ENCODE measurements around the gene PDXK.
"Not testable (repeated sequence)": the region's sequence is repeated elsewhere in the genome, so short reads cannot be mapped to it uniquely, and the experiment has no call there.

The PDXK gene

DNA sequence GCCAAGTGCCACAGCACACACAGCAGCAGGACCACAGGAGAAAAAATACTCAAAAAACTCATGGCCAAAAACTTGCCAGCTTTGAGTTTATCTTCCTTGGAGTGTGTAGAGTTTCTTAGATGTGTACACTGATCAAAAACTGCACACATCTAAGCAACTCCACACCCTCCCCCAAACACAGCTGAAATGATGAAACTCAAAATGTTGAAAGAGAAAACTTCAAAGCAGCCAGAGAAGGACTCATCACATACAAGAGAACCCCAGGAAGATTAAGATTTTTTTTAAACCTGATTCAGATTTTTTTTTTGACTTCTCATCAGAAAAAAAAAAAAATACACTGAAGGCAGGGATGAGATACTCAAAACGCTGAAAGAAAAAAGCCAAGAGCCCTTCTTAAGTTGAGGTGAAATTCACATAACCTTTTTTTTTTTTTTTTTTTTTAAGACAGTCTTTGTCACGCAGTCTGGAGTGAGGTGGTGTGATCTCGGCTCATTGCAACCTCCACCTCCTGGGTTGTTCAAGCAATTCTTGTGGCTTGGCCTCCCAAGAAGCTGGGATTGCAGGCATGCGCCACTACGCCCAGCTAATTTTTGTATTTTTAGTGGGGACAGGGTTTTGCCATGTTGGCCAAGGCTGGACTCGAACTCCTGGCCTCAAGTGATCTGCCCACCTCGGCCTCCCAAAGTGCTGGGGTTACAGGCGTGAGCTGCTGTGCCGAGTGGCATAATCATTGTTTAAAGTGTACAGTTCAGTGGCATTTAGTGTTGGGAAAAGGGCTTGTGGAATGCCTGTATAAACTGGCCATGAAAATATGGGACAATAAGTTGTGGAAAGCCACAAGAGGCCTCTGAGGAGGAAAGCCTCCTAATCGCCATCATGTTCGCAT lies 20.9 kb upstream of the PDXK start:
- no peak for DNase-seq (ENCODE audit: low read depth)

DNA sequence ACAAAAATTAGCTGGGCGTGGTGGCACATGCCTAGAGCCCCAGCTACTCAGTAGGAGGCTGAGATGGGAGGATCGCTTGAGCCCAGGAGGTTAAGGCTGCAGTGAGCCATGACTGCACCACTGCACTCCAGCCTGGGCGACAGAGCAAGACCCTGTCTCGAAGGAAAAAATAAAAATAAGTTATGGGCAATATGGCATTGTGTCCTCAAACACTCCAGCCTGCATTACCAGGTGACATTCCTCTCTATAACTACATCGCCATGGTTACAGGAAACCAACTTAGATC lies 19.5 kb upstream of the PDXK start:
- not testable (repeated sequence) for DNase-seq (ENCODE audit: low read depth)

DNA sequence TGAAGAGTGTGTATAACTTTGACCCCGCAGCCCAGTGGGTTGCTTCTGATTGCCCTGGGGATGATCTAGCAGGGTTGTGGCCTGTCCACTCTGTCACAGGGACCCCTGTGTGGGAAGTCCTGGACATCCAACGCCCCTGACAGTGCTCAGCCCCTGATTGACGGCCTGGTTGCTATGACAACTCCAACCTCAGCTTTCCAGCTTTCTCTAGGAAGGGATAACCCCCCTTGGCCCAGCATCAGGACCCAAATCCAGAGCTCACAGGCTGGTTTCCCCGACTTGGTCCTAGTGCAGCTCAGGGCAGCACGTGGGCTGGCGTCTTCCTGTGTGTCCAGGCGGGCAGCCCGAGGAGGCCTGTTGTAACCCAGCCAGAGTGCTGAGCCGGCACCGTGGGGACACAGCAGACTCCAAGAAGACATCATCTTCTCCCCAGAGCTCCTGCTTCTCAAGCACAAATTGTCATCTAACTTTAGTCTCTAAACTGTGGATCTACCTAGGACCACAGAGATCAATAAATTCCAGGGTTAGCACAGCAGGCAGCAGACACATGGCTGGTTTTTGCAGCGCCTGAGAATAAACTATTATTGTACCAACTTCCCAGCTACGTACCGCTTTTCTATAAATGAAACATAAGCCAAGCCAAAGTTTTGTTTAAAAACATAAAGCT lies 18.9 kb upstream of the PDXK start:
- DNase-seq (ENCODE audit: low read depth): no peak

DNA sequence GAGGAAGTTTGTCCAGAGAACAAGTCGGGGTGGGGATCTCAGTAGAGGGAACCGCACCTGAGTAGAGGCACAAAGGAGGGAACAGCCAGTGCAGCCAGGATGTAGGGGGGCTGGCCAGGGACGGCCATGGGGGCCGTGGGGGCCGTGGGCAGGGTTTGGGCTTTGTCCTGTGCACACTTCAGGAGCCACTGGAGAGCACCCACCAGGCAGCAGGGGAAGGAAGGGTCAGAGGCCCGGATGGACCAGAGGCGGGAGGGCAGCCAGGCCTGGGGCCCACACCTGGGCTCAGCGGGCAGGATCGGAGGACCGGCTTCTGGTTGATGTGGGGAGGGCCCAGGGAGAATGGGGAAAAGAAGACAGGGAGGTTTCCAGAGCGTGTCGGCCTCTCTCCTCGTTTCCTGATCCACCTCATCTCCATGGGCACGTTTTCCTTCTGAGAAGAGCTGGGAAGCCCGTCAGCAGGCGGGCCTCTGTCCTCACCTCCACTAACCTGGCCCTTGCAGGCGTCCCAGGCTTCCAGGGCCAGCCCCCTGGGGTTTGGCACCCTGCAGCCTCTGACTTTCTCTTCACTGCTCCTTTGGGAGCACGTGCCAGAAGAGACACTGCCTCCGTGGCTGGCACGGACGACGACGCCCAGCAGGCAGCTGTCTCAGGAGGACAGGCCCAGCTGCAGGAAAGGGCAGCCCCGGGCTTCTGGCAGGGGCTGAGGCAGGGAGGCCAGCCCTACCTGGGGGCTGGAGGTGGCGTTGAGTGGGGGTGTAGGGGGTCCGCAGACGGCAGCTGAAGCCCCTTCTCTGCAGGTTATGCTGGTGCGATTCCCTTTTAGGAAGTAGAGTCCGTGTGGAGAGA lies 16.8 kb upstream of the PDXK start:
- no peak for DNase-seq (ENCODE audit: low read depth)

DNA sequence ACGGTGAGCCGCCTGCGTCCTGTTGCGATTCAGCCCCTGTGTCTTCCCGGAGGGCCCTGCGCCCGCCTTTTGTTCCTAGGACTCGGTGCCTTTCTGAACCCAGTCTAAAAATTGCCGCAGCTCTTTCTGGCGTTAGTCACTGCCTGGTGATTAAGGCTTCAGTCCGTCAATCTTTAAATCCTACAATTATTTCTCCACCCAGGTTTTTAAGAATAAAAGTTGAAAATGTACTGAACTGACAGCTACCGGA lies 16.2 kb upstream of the PDXK start:
- DNase-seq (ENCODE audit: low read depth): no peak

DNA sequence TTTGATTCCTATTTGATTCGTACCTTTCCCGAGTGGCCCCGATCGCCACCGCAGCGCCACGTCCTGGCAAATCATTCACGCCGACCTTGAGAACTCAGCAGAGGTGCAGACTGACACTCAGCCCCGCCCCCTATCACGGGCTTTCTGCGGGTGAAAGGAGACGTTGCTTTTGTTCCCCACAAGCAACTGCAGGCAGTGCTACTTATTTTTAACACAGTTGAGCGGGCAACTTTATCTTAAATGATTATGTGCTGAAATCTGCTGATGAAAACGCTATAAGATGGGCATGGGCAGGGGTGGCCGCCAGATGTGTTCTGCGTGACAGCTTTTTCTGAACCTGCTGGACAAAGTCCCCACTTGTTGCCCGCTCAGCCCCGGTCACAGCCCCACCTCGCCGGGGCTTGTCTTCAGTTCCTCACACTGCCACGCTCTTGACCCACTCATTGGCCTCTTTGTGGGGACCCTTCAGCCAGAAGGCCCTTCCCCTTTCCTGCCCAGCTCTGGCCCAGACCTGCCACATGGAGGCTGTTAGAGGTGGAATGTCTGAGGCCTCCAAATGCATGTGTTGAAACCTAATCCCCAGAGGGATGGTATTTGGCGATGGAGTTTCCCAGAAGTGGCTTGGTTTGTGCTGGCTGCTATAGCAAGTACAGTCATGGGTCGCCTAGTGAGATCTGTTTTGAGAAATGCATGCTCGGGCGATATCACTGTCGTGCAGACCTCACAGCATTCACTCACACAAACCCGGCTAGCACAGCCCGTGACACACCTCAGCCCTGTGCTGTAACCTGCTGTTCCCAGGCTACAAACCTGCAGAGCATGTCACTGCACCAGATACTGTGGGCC lies 15.7 kb upstream of the PDXK start:
- DNase-seq (ENCODE audit: low read depth): no peak

DNA sequence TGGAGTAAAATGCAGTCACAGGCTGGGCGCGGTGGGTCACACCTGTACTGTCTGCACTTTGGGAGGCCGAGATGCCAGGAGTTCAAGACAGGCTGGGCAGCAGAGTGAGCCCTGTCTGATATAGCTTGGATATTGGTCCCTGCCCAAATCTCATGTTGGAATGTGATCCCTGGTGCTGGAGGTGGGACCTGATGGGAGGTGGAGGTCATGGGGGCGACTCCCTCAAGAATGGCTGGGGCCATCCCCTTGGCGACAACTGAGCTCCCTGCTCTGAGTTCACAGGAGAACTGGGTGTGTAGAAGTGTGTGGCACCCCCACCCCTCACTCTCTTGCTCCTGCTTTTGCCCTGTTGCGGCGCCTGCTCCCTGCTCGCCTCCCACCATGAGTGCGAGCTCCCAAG lies 11.5 kb upstream of the PDXK start:
- DNase-seq (ENCODE audit: low read depth): no peak

DNA sequence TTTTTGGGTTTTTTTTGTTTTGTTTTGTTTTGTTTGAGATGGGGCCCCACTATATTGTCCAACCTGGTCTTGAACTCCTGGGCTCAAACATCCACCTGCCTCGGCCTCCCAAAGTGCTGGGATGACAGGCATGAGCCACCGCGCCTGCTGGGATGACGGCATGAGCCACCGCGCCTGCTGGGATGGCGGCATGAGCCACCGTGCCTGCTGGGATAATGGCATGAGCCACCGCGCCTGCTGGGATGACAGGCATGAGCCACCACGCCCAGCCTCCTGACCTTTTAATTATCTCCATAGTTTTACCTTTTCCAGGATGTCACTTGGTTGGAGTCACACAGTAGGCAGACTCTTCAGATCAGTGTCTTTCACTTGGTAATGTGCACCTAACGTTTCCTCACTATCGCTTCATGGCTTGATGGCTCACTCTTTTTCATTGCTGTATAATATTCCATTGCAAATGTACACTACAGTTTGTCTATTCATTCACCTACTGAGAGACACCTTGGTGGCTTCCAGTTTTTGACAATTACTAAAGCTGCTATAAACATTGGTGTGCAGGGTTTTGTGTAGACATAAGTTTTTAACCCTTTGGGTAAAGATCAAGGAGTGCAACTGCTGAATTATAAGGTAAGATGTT lies 10.1 kb upstream of the PDXK start:
- DNase-seq (ENCODE audit: low read depth): no peak

DNA sequence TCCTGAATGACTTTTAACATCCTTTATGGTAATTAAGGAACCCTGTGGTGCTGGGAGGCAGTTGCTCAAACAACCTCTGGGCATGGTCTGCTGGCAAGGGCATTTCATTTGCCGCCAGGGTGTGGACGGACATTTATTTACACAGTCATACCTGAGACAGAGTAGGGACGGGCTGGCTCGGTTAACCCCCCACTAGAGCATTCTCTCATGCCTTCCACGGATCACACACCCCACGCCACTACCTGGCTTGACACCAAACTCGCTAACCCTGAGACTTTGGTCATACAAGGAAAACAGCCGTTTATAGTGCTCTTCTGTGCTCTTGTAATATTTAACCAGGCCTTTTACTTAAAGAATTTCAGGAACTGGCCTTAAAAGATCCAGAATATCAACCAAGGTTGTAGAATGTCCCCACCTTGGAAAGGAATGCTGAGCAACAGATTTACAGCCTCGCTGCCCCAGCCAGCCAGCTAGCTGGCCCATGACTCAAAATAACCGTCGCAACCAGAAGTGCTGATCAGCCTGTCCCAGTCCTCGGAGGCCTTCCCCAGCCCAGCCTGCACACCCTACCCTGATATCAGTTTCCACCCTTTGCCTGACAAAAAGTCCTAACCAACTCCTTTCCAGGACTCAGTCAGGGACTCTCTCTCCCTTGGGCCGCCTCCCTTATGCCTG lies 6.5 kb upstream of the PDXK start:
- no peak for DNase-seq (ENCODE audit: low read depth)

DNA sequence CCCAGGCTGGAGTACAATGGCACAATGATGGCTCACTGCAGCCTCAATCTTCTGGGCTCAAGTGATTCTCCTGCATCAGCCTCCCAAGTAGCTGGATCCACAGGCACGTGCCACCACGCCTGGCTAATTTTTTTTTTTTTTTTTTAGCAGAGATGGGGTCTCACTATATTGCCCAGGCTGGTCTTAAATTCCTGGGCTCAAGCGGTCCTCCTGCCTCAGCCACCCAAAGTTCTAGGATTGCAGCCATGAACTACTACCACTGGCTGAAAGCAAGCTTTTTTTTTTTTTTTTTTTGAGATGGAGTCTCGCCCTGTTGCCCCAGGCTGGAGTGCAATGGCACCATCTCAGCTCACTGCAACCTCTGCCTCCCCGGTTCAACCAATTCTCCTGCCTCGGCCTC lies 5.8 kb upstream of the PDXK start:
- DNase-seq (ENCODE audit: low read depth): not testable (repeated sequence)

DNA sequence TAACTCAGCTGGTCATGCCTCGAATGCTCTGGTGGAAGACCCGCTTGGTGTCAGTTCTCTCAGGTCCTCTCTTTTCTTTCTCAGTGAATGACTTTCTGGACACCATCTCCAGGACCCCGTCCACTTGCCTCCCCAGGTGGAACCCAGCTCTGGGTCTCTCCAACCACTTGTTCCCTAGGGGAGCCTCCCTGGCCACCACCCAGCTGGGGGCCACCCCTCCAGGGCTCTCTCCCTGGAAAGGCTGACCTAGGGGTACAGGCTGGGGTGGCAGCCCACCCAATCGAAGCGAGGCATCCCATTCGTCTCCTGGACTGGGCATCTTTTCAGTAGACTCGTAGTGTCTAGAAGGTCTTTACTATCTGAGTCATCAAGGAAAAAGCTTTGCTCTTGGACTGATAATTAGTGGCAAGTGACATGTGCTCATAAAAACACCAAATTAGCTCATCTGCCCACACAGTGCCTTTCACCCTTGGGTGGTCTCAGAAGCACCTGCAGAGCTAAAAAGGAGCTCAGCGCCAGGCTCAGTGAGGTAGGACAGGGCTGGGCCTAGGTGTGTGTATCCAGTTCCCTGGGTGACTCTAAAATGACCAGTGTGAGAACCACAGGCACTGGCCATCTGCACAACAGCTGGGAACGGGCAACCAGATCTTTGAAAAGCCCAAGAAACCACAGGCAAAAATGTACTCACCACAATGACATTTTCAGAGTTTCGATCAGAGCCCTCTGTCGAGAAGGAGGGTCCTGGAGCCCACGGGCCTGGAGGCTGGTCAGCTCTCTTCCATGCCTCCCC lies 2.4 kb upstream of the PDXK start:
- no peak for DNase-seq (ENCODE audit: low read depth)

DNA sequence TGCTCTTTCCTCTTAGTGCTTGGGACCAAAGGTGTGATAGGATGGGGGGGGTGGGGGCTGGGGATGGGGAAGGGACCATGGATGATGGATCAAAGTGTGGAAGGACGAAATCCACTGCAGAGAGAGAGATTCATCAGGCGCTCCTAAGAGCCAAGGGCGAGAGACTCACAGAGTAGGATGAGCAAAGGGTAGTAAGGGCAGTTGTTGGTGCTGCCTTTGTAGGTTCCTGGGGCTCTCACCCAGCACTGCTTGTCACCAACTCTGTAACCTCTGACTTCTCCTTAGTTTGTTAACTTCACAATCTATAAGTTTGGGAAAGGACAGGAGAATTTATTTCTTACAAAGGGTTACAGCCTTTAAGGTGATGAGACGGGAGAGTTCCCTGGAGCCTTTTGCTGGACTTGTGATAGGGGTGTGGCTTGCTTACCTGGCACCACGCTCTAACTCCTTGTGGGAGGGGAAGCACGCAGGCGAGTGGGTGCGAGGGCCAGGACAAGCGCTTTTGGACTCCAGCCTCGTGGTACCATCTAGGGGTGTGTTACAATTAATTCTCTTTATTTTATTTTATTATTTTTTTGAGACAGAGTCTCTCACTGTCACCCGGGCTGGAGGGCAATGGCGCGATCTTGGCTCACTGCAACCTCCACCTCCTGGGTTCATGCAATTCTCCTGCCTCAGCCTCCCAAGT lies 1.6 kb upstream of the PDXK start:
- DNase-seq (ENCODE audit: low read depth): no peak

DNA sequence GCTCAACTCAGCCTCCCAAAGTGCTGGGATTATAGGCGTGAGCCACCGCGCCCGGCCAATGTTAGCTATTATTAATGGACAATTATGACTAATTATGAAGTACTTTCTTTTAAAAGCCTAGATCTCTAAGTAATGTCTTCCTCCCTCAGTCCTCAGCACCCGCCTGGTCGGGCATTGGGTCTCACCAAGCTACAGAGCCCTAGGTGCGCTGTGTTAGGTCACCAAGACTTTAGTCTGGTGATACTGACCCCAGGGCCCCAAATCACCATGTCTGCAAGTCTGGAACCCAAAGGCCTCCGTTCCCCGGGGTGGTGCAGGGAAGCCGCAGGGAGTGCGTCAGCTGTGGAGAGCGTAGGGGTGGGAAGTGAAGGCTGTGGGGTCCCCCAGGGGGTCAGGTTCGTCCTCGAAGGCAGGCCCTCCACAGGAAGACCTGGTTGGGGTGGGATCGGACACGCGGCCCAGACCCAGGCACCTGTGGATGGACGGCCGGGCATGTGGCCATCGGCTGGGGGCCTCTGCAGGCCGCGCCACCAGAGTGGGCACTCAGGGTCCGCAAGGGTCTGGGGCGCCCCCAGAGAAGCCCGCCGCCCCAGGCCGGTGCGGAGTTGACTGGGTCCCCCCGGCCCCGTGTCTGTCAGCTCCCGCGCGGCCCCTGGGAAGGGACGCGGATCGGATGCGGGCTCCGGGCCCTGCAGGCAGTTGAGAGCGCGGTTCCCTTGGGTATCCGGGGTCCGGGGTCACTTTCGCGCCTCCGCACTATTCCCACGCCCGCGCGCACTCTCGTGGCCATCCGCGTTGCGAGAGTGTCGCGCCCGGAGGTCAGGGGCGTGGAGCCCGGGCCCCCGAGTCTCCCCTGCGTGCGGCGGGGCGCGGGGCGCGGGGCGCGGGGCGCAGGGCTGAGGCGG lies 710 bp upstream of the PDXK start:
- DNase-seq (ENCODE audit: low read depth): no peak

DNA sequence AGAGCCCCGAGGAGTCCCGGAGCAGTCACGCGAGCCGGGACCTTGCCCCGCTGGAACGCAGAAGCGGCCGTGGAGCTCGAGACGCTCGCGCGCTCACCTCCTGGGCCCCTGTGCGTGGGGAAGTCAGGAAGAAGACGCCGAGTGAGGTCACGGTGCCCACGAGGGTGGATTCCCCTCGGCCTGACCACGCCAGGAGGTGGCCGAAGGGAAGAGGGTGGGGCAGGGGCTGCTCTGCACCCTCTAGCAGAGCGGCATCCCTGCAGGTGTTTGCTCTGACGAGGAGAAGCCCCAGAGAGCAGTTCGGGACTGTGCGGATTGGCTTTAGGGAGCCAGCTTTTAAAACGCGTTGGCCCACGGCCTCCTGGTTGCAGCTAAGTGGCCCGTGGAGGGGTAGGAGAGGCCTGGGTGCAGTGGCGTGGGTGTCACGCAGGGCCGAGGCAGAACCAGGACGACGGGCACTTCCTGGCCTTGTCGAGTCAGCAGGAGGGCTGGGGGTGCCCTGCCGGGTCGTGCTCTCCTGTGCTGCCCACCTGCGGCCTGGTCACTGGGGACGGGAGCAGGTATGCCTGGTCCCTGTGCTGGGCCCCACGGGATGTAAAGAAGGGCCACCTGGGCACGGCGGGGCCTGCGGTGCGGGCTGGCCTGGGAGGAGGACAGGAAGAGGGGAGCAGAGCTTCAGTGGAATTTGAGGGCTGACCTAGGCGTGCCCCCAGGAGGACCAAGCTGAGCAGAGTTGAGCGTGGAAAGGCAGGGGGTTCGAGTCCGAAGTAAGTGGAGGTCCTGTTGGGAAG lies 1.0 kb downstream of the PDXK start:
- no peak for DNase-seq (ENCODE audit: low read depth)

DNA sequence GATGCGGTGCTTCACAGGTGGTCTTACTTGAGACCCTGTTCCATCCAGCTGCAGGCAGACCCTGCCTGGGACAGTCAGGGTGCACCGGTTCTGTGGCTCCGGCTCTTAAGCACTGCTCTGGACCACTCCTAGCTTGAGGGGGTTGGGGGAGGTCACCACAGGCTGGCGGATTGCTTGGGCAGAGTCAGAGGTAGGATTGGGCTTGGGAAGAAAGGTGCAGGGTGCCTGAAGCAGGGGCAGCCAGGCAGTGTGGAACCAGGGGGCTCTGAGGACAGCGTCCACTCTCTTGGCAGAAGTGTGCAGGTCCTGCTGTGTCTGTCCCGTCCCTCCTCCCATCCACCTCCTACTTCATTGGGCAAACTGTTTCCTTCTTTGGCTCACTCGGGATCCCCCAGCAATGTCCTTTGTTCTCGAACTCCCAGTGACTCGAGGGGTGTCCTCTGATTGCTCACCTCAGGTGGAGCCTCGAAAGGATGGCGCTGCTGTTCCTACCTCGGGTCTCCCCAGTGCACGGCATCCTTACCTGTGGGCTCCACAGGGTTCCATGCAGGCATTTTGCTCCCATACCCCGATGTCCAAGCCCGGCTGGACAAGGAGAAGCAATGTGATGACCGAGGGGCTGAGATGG lies 1.7 kb downstream of the PDXK start:
- DNase-seq (ENCODE audit: low read depth): no peak

DNA sequence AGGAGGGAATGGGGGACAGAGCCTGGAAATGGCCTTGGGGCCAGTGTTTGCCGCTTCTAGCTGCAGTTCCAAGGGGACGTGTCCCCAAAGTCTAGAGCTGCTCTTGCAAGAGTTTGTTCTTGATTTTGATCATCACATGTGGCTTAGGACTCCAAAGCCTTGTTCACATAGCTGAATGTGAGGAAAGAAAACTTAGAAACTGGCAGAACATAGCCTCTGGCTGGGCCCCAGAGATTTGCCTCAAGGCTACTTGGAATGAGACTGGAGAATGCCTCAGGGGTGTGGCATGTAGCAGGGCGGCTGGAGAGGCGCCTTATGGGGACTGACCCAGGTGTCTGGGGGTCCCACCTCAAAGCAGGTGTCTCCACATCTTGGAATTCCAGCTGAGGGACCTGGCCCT lies 2.3 kb downstream of the PDXK start:
- no peak for DNase-seq (ENCODE audit: low read depth)

DNA sequence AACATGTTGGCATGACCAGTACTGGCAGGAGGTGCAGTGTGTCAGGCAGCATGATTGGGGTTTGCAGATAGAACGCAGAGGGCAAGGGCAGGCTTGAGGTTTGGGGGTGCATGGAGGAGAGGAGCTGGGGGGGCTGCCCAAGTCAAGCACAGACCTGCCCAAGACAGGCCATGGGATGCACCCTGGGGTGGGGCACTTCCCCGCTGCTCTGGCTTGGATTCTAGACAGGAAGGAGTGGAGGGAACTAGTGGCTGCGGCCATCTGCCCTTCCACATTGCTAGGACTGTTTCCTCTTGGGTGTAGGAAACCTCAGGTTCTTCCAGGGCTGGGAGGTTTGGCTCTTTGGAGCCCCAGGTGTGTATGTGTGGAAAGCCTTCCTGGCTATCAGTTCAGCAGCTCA lies 3.0 kb downstream of the PDXK start:
- DNase-seq (ENCODE audit: low read depth): no peak
